Measurements from ENCODE around the gene DOCK2. TPM values are rescaled to one million over a fixed set of nuclear protein-coding genes. Genes with fewer than 3 reads are reported as not detected.
"Not testable (repeated sequence)": the region's sequence is repeated elsewhere in the genome, so short reads cannot be mapped to it uniquely, and the experiment has no call there.

DOCK2 gene
- polyA plus RNA-seq, 2 of the 4 experiments (the other 2 are of a cell fraction), result 2.1 to 4.6 TPM

DNA sequence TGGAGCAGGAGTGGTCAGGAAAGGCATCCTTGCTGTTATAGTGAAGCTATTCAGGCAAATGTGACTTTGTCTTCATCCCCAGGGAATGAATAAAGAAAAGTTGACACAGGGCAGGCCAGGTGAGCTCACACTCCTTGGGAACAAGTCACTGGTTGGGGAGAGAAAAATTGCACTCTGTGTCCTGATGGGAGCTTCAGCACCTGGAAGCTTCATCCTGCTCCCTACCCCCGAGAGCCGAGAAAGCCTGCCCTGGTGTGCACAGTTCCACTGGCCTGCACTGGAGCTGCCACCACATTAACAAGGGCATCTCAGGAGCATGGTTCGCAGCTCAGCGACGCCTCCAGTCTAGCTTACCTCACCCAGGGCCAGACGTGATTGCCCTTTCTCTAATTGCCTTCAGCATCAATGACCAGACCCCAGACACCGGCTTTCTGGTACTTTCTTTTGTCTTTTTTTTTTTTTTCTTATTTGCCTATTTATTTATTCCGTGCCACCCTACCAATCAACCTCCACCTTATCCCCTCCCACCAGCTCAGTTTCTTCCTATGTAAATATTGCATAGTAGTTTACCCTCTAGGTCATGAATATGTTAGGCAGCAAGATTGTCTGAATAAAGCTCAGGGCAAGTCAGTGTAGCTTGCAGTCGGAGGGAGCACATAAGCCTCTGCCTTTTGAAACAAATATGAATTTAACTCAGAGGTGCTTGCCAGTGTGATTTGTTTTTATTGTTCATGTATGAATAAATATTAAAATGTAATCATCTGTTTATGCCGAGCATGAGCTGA is 87.4 kb downstream of the DOCK2 start:
- ATAC-seq (no peak), FAIRE-seq (no peak), DNase-seq (ENCODE audit: low read depth in 1 of 2, low spot score in 1 of 2) (no peak)
- ChIA-PET POLR2A (no interaction called here), CTCF (interaction anchor here (0.6 to 1.6 kb wide), 6 partner anchors 11 to 261 kb away, joined by 3 to 5 read pairs (median 4); partner anchors contain the start of gene INSYN2B)
- no peak overlapping the region for H3K4me3 ChIP-seq
- no peak for TF ChIP-seq HOXB5 (CRISPR knock-in tag; IDR thresholded peaks at IDR 0.05)
- TF ChIP-seq MAFK (IDR thresholded peaks at IDR 0.05; ENCODE audit: partially characterized antibody), result no peak
- TF ChIP-seq POLR2A (IDR thresholded peaks at IDR 0.05; ENCODE audit: low read length), result no peak
- no peak for TF ChIP-seq HES2 (IDR thresholded peaks at IDR 0.05)
- TF ChIP-seq ZNF302 (CRISPR knock-in tag; IDR thresholded peaks at IDR 0.05), result no peak
- TF ChIP-seq, protein P1, sequence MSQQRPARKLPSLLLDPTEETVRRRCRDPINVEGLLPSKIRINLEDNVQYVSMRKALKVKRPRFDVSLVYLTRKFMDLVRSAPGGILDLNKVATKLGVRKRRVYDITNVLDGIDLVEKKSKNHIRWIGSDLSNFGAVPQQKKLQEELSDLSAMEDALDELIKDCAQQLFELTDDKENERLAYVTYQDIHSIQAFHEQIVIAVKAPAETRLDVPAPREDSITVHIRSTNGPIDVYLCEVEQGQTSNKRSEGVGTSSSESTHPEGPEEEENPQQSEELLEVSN (IDR thresholded peaks at IDR 0.05; ENCODE audit: borderline replicate concordance, low read depth), result no peak
- no peak for TF ChIP-seq HEYL (CRISPR knock-in tag; IDR thresholded peaks at IDR 0.05)
- TF ChIP-seq, protein P2, sequence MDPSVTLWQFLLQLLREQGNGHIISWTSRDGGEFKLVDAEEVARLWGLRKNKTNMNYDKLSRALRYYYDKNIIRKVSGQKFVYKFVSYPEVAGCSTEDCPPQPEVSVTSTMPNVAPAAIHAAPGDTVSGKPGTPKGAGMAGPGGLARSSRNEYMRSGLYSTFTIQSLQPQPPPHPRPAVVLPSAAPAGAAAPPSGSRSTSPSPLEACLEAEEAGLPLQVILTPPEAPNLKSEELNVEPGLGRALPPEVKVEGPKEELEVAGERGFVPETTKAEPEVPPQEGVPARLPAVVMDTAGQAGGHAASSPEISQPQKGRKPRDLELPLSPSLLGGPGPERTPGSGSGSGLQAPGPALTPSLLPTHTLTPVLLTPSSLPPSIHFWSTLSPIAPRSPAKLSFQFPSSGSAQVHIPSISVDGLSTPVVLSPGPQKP (IDR thresholded peaks at IDR 0.05; ENCODE audit: low read depth, low read length), result no peak
- TF ChIP-seq EHF (CRISPR knock-in tag; IDR thresholded peaks at IDR 0.05), result no peak
- TF ChIP-seq, protein P3, sequence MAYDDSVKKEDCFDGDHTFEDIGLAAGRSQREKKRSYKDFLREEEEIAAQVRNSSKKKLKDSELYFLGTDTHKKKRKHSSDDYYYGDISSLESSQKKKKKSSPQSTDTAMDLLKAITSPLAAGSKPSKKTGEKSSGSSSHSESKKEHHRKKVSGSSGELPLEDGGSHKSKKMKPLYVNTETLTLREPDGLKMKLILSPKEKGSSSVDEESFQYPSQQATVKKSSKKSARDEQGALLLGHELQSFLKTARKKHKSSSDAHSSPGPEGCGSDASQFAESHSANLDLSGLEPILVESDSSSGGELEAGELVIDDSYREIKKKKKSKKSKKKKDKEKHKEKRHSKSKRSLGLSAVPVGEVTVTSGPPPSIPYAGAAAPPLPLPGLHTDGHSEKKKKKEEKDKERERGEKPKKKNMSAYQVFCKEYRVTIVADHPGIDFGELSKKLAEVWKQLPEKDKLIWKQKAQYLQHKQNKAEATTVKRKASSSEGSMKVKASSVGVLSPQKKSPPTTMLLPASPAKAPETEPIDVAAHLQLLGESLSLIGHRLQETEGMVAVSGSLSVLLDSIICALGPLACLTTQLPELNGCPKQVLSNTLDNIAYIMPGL (CRISPR knock-in tag; IDR thresholded peaks at IDR 0.05; ENCODE audit: borderline replicate concordance), result no peak
- TF ChIP-seq GATA3 (IDR thresholded peaks at IDR 0.05; ENCODE audit: borderline replicate concordance), result no peak
- no peak for TF ChIP-seq EHMT2 (IDR thresholded peaks at IDR 0.05; ENCODE audit: low read depth)
- TF ChIP-seq ZC3H11A (IDR thresholded peaks at IDR 0.05), result no peak
- no peak for TF ChIP-seq ESRRA (IDR thresholded peaks at IDR 0.05; ENCODE audit: borderline replicate concordance, low read length)
- TF ChIP-seq, protein P4, sequence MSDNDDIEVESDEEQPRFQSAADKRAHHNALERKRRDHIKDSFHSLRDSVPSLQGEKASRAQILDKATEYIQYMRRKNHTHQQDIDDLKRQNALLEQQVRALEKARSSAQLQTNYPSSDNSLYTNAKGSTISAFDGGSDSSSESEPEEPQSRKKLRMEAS (IDR thresholded peaks at IDR 0.05), result no peak
- no peaks in the 10 kb centered on the region for H3K4me1 ChIP-seq
- H3K27ac ChIP-seq, result no peak overlapping the region
- no peak overlapping the region for H3K4me2 ChIP-seq
- WGBS (ENCODE audit: missing lambda C conversion rate), result 68% methylated on average over 10 of the region's 10 CpGs
- peaks cover 8% of the 10 kb centered on the region; the same call in 1 of the 3 replicates for H3K9me3 ChIP-seq

DNA sequence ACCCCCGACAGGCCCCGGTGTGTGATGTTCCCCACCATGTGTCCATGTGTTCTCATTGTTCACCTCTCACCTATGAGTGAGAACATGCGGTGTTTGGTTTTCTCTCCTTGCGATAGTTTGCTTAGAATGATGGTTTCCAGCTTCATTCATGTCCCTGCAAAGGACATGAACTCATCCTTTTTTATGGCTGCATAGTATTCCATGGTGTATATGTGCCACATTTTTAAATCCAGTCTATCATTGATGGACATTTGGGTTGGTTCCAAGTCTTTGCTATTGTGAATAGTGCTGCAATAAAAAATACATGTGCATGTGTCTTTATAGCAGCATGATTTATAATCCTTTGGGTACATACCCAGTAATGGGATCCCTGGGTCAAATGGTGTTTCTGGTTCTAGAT is 88.6 kb downstream of the DOCK2 start:
- POLR2A ChIA-PET; H3K4me3 ChIP-seq; CTCF ChIA-PET; H3K9me3 ChIP-seq; DNase-seq (ENCODE audit: low read depth in 1 of 2, low spot score in 1 of 2); ATAC-seq; H3K27ac ChIP-seq; H3K4me1 ChIP-seq; H3K4me2 ChIP-seq; FAIRE-seq: not testable (repeated sequence)
- 77% methylated on average over 4 of the region's 4 CpGs for WGBS (ENCODE audit: missing lambda C conversion rate)

GRCh38 chr5:169728418-169728817 is 91.3 kb downstream of the DOCK2 start:
- no peak for FAIRE-seq
- no peak overlapping the region for H3K4me2 ChIP-seq
- no peak overlapping the region for H3K27ac ChIP-seq
- ATAC-seq, result no peak
- H3K9me3 ChIP-seq, result no peaks in the 10 kb centered on the region
- H3K4me3 ChIP-seq, result no peak overlapping the region
- POLR2A ChIA-PET, result no interaction called here
- DNase-seq (ENCODE audit: low read depth in 1 of 2, low spot score in 1 of 2), result no peak
- TF ChIP-seq RFX5 (IDR thresholded peaks at IDR 0.05) (no peak), FOXS1 (CRISPR knock-in tag; IDR thresholded peaks at IDR 0.05) (no peak), ZC3H11A (IDR thresholded peaks at IDR 0.05) (no peak), JUN (IDR thresholded peaks at IDR 0.05) (no peak), HEYL (CRISPR knock-in tag; IDR thresholded peaks at IDR 0.05) (no peak), MAZ (IDR thresholded peaks at IDR 0.05; ENCODE audit: borderline replicate concordance, low read depth, low read length) (no peak), NFE2L2 (conservative IDR thresholded peaks at IDR 0.05; ENCODE audit: low read length) (no peak), TFCP2L1 (CRISPR knock-in tag; IDR thresholded peaks at IDR 0.05) (no peak), KDM5A (IDR thresholded peaks at IDR 0.05) (no peak), ZSCAN20 (CRISPR knock-in tag; IDR thresholded peaks at IDR 0.05) (no peak), RAD21 (conservative IDR thresholded peaks at IDR 0.05 in 1 of 2, IDR thresholded peaks at IDR 0.05 in 1 of 2) (no peak), CHD2 (IDR thresholded peaks at IDR 0.05; ENCODE audit: low read length, partially characterized antibody) (no peak), HOXA7 (CRISPR knock-in tag; IDR thresholded peaks at IDR 0.05) (no peak), EP300 (IDR thresholded peaks at IDR 0.05) (no peak), HOXB5 (CRISPR knock-in tag; IDR thresholded peaks at IDR 0.05) (no peak), RARB (CRISPR knock-in tag; IDR thresholded peaks at IDR 0.05) (no peak), ZNF302 (CRISPR knock-in tag; IDR thresholded peaks at IDR 0.05) (no peak)
- TF ChIP-seq, protein P5, sequence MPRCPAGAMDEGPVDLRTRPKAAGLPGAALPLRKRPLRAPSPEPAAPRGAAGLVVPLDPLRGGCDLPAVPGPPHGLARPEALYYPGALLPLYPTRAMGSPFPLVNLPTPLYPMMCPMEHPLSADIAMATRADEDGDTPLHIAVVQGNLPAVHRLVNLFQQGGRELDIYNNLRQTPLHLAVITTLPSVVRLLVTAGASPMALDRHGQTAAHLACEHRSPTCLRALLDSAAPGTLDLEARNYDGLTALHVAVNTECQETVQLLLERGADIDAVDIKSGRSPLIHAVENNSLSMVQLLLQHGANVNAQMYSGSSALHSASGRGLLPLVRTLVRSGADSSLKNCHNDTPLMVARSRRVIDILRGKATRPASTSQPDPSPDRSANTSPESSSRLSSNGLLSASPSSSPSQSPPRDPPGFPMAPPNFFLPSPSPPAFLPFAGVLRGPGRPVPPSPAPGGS (IDR thresholded peaks at IDR 0.05), result no peak
- CTCF ChIA-PET, result interaction anchor here (2.1 kb wide), 1 partner anchor 252 kb away, joined by 5 read pairs; the partner anchor contains the start of gene INSYN2B
- WGBS (ENCODE audit: missing lambda C conversion rate), result 71% methylated on average over 1 of the region's 1 CpG
- no peaks in the 10 kb centered on the region for H3K4me1 ChIP-seq

Measured in A549 (cell line).